GM18498 (cell line): Measurements from ENCODE around the gene ASGR1.
A peak's percentile ranks its signal among the peaks of the same experiment; 100 is the strongest.

Experiments used
- ATAC-seq: cut with Tn5 transposase; IDR thresholded peaks from one replicate; pipeline ENCODE4 v1.9.1; 2021; ENCODE audit warnings: mild to moderate bottlenecking, moderate library complexity; ENCODE audit not compliant: unreplicated experiment

Gene ASGR1

GRCh38 chr17:7216242-7217112 is 37.3 kb upstream of the ASGR1 start:
- no peak for ATAC-seq

- no peak for ATAC-seq
Measured at GRCh38 chr17:7215652-7216180, 36.5 kb upstream of the ASGR1 start.

- ATAC-seq: no peak
Measured at GRCh38 chr17:7215136-7215638, 36.0 kb upstream of the ASGR1 start.

- peak; percentile 80 for ATAC-seq
Measured at GRCh38 chr17:7214300-7215135, 35.3 kb upstream of the ASGR1 start.

- peak; percentile 5 for ATAC-seq
Measured at GRCh38 chr17:7213895-7214299, 34.7 kb upstream of the ASGR1 start.

GRCh38 chr17:7211491-7212273 is 32.5 kb upstream of the ASGR1 start:
- no peak for ATAC-seq

GRCh38 chr17:7208754-7209460 is 29.7 kb upstream of the ASGR1 start:
- no peak for ATAC-seq

GRCh38 chr17:7208027-7208571 is 28.9 kb upstream of the ASGR1 start:
- ATAC-seq: no peak

- ATAC-seq: no peak
Measured at GRCh38 chr17:7207120-7208001, 28.2 kb upstream of the ASGR1 start.

GRCh38 chr17:7205561-7205960 is 26.4 kb upstream of the ASGR1 start:
- no peak for ATAC-seq

GRCh38 chr17:7204828-7205461 is 25.8 kb upstream of the ASGR1 start:
- ATAC-seq: peak; percentile 83

GRCh38 chr17:7204336-7204735 is 25.2 kb upstream of the ASGR1 start:
- ATAC-seq: no peak

GRCh38 chr17:7203391-7203790 is 24.2 kb upstream of the ASGR1 start:
- no peak for ATAC-seq

- no peak for ATAC-seq
Measured at GRCh38 chr17:7196651-7197401, 17.7 kb upstream of the ASGR1 start.

GRCh38 chr17:7195971-7196370 is 16.8 kb upstream of the ASGR1 start:
- ATAC-seq: no peak

GRCh38 chr17:7192271-7192937 is 13.2 kb upstream of the ASGR1 start:
- ATAC-seq: no peak
